Esophagus muscularis mucosa (tissue), 4 donors: Measurements from ENCODE around the gene C2CD2L.

Source experiments
- EP300 ChIP-seq: sonication (generic); formaldehyde crosslinking; IDR thresholded peaks from one replicate; pipeline ENCODE4 v1.6.1; 2017; ENCODE audit warnings: antibody characterized with exemption
- POLR2A ChIP-seq: fragments of 450-650 bp; IDR thresholded peaks from one replicate; pipeline ENCODE4 v1.6.1; 2017; ENCODE audit warnings: antibody characterized with exemption, moderate library complexity, mild to moderate bottlenecking, low read depth
- POLR2AphosphoS5 ChIP-seq, 2 donors: sonication (generic); formaldehyde crosslinking; IDR thresholded peaks; one replicate each; pipeline ENCODE4 v1.6.1; 2017; ENCODE audit warnings: antibody characterized with exemption in 2 of 2
- TF ChIP-seq, protein P1 (sequence below), 3 experiments: fragments of 200-600 bp in 2 of 3; fragments of 450-650 bp in 1 of 3; sonication (generic) in 2 of 3; IDR thresholded peaks; one replicate each; pipeline ENCODE4 v1.5.1; 2017 to 2019; ENCODE audit warnings: antibody characterized with exemption in 3 of 3, mild to moderate bottlenecking in 2 of 3, moderate library complexity in 1 of 3

DNA sequence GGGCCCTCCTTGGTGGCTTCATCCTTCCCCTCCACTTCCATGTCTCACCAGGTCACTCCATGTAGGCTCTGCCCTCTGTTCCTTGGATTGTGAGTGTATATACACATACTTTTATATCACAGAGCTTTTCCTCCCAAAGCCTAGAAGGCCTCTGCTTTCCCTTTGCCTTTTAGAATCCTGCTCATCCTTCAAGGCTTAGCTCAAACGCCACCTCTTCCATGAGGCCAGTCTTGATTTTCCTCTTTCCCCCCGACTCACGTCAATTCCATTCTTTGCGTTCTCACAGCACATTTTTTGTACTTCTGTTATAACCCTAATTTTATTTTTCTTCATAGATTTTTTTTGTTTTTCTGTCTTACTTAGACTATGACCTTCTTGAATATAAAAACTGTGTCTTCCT, 45.5 kb downstream of the C2CD2L start:
- TF ChIP-seq, protein P1, sequence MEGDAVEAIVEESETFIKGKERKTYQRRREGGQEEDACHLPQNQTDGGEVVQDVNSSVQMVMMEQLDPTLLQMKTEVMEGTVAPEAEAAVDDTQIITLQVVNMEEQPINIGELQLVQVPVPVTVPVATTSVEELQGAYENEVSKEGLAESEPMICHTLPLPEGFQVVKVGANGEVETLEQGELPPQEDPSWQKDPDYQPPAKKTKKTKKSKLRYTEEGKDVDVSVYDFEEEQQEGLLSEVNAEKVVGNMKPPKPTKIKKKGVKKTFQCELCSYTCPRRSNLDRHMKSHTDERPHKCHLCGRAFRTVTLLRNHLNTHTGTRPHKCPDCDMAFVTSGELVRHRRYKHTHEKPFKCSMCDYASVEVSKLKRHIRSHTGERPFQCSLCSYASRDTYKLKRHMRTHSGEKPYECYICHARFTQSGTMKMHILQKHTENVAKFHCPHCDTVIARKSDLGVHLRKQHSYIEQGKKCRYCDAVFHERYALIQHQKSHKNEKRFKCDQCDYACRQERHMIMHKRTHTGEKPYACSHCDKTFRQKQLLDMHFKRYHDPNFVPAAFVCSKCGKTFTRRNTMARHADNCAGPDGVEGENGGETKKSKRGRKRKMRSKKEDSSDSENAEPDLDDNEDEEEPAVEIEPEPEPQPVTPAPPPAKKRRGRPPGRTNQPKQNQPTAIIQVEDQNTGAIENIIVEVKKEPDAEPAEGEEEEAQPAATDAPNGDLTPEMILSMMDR (IDR thresholded peaks at IDR 0.05): no peak
- TF ChIP-seq POLR2A (no peak), POLR2AphosphoS5 (IDR thresholded peaks at IDR 0.05) (no peak), EP300 (no peak)
